Prostate gland (tissue), 2 donors: ENCODE results near the gene MNT. TPM values are rescaled to one million over a fixed set of nuclear protein-coding genes. Genes with fewer than 3 reads are reported as not detected.

ENCODE experiments used
- DNase-seq: peaks from one replicate; pipeline ENCODE4 v3.0.0-alpha.2; 2019; ENCODE audit warnings: low spot score
- H3K27ac ChIP-seq, 2 donors: fragments of 200-600 bp; sonication (generic); 2 replicates each; pipeline ENCODE4 v1.5.1; 2017 to 2019
- H3K27me3 ChIP-seq: fragments of 200-600 bp; sonication (generic); replicated peaks from 2 replicates; pipeline ENCODE4 v1.5.1; 2019; ENCODE audit not compliant: insufficient read depth
- H3K36me3 ChIP-seq, 2 donors: fragments of 200-600 bp; sonication (generic); 1 replicate in 1 of 2; 2 replicates in 1 of 2; pipeline versions ENCODE4 v1.5.1 to v1.8.1; 2017 to 2019
- H3K4me1 ChIP-seq: fragments of 200-600 bp; sonication (generic); replicated peaks from 2 replicates; pipeline ENCODE4 v1.5.1; 2019
- H3K4me3 ChIP-seq, 2 donors: fragments of 200-600 bp; sonication (generic); 2 replicates each; pipeline ENCODE4 v1.5.1; 2017 to 2019
- H3K9me3 ChIP-seq: fragments of 200-600 bp; sonication (generic); 2 replicates; pipeline ENCODE4 v1.5.1; 2017
- POLR2A ChIP-seq: fragments of 450-650 bp; IDR thresholded peaks from one replicate; pipeline ENCODE4 v1.6.1; 2016; ENCODE audit warnings: antibody characterized with exemption, mild to moderate bottlenecking
- POLR2AphosphoS5 ChIP-seq: sonication (generic); formaldehyde crosslinking; IDR thresholded peaks from one replicate; pipeline ENCODE4 v1.6.1; 2017; ENCODE audit warnings: antibody characterized with exemption
- WGBS: methylation state at CpG from one replicate; pipeline ENCODE4 v1.1.5; 2018; 5-methylcytosine and 5-hydroxymethylcytosine counted together
- intact Hi-C: fragments of 100-400 bp; cut with DNase I; formaldehyde crosslinking; loops from one replicate; pipeline ENCODE4 v1.14.2; 2022
- total RNA-seq, 2 donors: library from RNA; depleted of rRNA; stranded (reverse); fragments of >200 nt; gene quantifications; one replicate each; pipeline ENCODE4 v1.1.0, GENCODE V29; 2016
- TF ChIP-seq, protein P1 (sequence below), 4 experiments: fragments of 200-600 bp in 2 of 4; fragments of 450-650 bp in 2 of 4; sonication (generic) in 2 of 4; IDR thresholded peaks; 1 replicate in 3 of 4; 2 replicates in 1 of 4; pipeline ENCODE4 v1.5.1; 2016 to 2019; ENCODE audit warnings: antibody characterized with exemption in 4 of 4, mild to moderate bottlenecking in 2 of 4, moderate library complexity in 2 of 4

MNT gene
- total RNA-seq, 2 donors from 2014 or later, result 14.8 to 32.0 TPM

DNA sequence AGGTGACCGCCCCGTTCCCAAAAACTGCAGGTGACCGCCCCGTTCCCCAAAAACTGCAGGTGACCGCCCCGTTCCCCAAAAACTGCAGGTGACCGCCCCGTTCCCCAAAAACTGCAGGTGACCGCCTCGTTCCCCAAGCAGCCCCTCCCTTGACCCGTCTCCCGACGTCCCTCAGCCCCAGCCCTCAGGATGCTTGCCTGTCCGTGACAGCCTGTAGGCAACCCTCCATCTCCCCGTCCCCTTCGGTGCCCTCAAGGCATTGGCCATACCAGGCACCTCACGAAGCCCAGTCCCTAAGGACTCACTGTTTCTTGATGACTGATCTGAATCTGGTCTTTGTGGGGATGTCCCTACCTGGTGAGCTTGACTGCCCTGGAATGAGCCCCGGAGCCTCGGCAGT is 38.4 kb downstream of the MNT start:
- H3K36me3 ChIP-seq, result peaks cover 3 to 6% of the 10 kb centered on the region in 2 donors
- H3K4me1 ChIP-seq, result no peaks in the 10 kb centered on the region
- no peak for TF ChIP-seq POLR2AphosphoS5
- TF ChIP-seq, protein P1, sequence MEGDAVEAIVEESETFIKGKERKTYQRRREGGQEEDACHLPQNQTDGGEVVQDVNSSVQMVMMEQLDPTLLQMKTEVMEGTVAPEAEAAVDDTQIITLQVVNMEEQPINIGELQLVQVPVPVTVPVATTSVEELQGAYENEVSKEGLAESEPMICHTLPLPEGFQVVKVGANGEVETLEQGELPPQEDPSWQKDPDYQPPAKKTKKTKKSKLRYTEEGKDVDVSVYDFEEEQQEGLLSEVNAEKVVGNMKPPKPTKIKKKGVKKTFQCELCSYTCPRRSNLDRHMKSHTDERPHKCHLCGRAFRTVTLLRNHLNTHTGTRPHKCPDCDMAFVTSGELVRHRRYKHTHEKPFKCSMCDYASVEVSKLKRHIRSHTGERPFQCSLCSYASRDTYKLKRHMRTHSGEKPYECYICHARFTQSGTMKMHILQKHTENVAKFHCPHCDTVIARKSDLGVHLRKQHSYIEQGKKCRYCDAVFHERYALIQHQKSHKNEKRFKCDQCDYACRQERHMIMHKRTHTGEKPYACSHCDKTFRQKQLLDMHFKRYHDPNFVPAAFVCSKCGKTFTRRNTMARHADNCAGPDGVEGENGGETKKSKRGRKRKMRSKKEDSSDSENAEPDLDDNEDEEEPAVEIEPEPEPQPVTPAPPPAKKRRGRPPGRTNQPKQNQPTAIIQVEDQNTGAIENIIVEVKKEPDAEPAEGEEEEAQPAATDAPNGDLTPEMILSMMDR (IDR thresholded peaks at IDR 0.05), result no peak
- TF ChIP-seq POLR2A, result no peak
- H3K9me3 ChIP-seq, result no peaks in the 10 kb centered on the region
- H3K27ac ChIP-seq, result no peak overlapping the region
- H3K4me3 ChIP-seq, result no peak overlapping the region
- 95% methylated on average over 17 of the region's 19 CpGs for WGBS
- H3K27me3 ChIP-seq, result no peaks in the 10 kb centered on the region
- intact Hi-C loops, result no loop called here
- DNase-seq, result no peak

GRCh38 chr17:2362016-2362415 is 38.8 kb downstream of the MNT start:
- Histone ChIP-seq H3K27me3 (no peaks in the 10 kb centered on the region), H3K27ac (no peak overlapping the region), H3K9me3 (no peaks in the 10 kb centered on the region), H3K4me1 (no peaks in the 10 kb centered on the region), H3K4me3 (no peak overlapping the region), H3K36me3 (peaks cover 3 to 6% of the 10 kb centered on the region in 2 donors)
- TF ChIP-seq POLR2AphosphoS5 (no peak), POLR2A (no peak)
- TF ChIP-seq, protein P1 (IDR thresholded peaks at IDR 0.05), result no peak
- no peak for DNase-seq
- intact Hi-C loops, result no loop called here
- 98% methylated on average over 19 of the region's 20 CpGs for WGBS

- Histone ChIP-seq H3K4me1 (no peaks in the 10 kb centered on the region), H3K27me3 (no peaks in the 10 kb centered on the region), H3K27ac (no peak overlapping the region), H3K9me3 (no peaks in the 10 kb centered on the region), H3K4me3 (no peak overlapping the region), H3K36me3 (peaks cover 3 to 6% of the 10 kb centered on the region in 2 donors)
- intact Hi-C loops, result no loop called here
- 67% methylated on average over 21 of the region's 21 CpGs for WGBS
- DNase-seq, result no peak
- TF ChIP-seq POLR2A (no peak), POLR2AphosphoS5 (no peak)
- TF ChIP-seq, protein P1 (IDR thresholded peaks at IDR 0.05), result no peak
These were observed 39.7 kb downstream of the MNT start for GRCh38 chr17:2361010-2361760.

GRCh38 chr17:2357931-2358434 is 42.9 kb downstream of the MNT start:
- intact Hi-C loops, result no loop called here
- Histone ChIP-seq H3K4me1 (no peaks in the 10 kb centered on the region), H3K27ac (no peak overlapping the region), H3K4me3 (no peak overlapping the region), H3K27me3 (no peaks in the 10 kb centered on the region), H3K9me3 (no peaks in the 10 kb centered on the region), H3K36me3 (peaks cover 0 to 3% of the 10 kb centered on the region in 2 donors)
- TF ChIP-seq, protein P1 (IDR thresholded peaks at IDR 0.05), result no peak
- TF ChIP-seq POLR2A (no peak), POLR2AphosphoS5 (no peak)
- WGBS, result 87% methylated on average over 10 of the region's 10 CpGs
- DNase-seq, result no peak

GRCh38 chr17:2357237-2357636 is 43.6 kb downstream of the MNT start:
- Histone ChIP-seq H3K9me3 (no peaks in the 10 kb centered on the region), H3K36me3 (no peaks in the 10 kb centered on the region), H3K27me3 (no peaks in the 10 kb centered on the region), H3K4me1 (no peaks in the 10 kb centered on the region), H3K27ac (no peak overlapping the region), H3K4me3 (no peak overlapping the region)
- 99% methylated on average over 4 of the region's 4 CpGs for WGBS
- DNase-seq, result no peak
- TF ChIP-seq, protein P1 (IDR thresholded peaks at IDR 0.05), result no peak
- no peak for TF ChIP-seq POLR2A
- no peak for TF ChIP-seq POLR2AphosphoS5
- intact Hi-C loops, result no loop called here
